H9 (cell line): Measurements from ENCODE around the gene PLPP7. TPM values are rescaled to one million over a fixed set of nuclear protein-coding genes. Genes with fewer than 3 reads are reported as not detected.

Experiments used
- DNase-seq: peaks from one replicate; pipeline ENCODE4 v3.0.0-alpha.2; 2017
- H2AFZ ChIP-seq: one replicate; pipeline ENCODE4 v1.6.1; 2013; ENCODE audit warnings: mild to moderate bottlenecking, low read length, control low read depth, moderate library complexity
- H2AK5ac ChIP-seq: 2 replicates; pipeline ENCODE4 v1.6.1; 2013; ENCODE audit warnings: low read length, control low read depth, mixed read lengths; ENCODE audit not compliant: insufficient read length
- H2BK120ac ChIP-seq: one replicate; pipeline ENCODE4 v1.6.1; 2013; ENCODE audit warnings: low read depth, mild to moderate bottlenecking, low read length, control low read depth, inconsistent platforms; ENCODE audit not compliant: poor library complexity, severe bottlenecking
- H2BK12ac ChIP-seq: 2 replicates; pipeline ENCODE4 v1.6.1; 2013; ENCODE audit warnings: low read length, control low read depth, mixed read lengths, low read depth; ENCODE audit not compliant: insufficient read length
- H2BK15ac ChIP-seq: 2 replicates; pipeline ENCODE4 v1.6.1; 2013; ENCODE audit warnings: low read depth, low read length, control low read depth
- H2BK20ac ChIP-seq: one replicate; pipeline ENCODE4 v1.6.1; 2013; ENCODE audit warnings: low read depth, mild to moderate bottlenecking, low read length, control low read depth, inconsistent platforms; ENCODE audit not compliant: poor library complexity, severe bottlenecking
- H2BK5ac ChIP-seq: 2 replicates; pipeline ENCODE4 v1.6.1; 2013; ENCODE audit warnings: low read length, control low read depth, mixed read lengths; ENCODE audit not compliant: insufficient read length
- H3K14ac ChIP-seq: 2 replicates; pipeline ENCODE4 v1.6.1; 2013; ENCODE audit warnings: low read length, control low read depth; ENCODE audit not compliant: insufficient read depth
- H3K18ac ChIP-seq: 2 replicates; pipeline ENCODE4 v1.6.1; 2013; ENCODE audit warnings: low read depth, mild to moderate bottlenecking, mixed read lengths, low read length, control low read depth; ENCODE audit not compliant: insufficient read length
- H3K23ac ChIP-seq: 2 replicates; pipeline ENCODE4 v1.6.1; 2013; ENCODE audit warnings: low read length, control low read depth, mixed read lengths, low read depth; ENCODE audit not compliant: insufficient read length
- H3K23me2 ChIP-seq: 2 replicates; pipeline ENCODE4 v1.6.1; 2013; ENCODE audit warnings: low read depth, mild to moderate bottlenecking, mixed read lengths, low read length, control low read depth; ENCODE audit not compliant: insufficient read length, poor library complexity, severe bottlenecking
- H3K27ac ChIP-seq: 2 replicates; pipeline ENCODE4 v1.5.1; 2013; ENCODE audit warnings: low read length, control low read depth, mixed read lengths, low read depth; ENCODE audit not compliant: insufficient read length
- H3K27me3 ChIP-seq: 2 replicates; pipeline ENCODE4 v1.6.1; 2013; ENCODE audit warnings: low read length, control low read depth, inconsistent platforms; ENCODE audit not compliant: insufficient read depth
- H3K4ac ChIP-seq: 2 replicates; pipeline ENCODE4 v1.6.1; 2013; ENCODE audit warnings: low read depth, mild to moderate bottlenecking, control low read depth, inconsistent platforms, low read length, moderate library complexity
- H3K4me1 ChIP-seq: 2 replicates; pipeline ENCODE4 v1.6.1; 2013; ENCODE audit warnings: low read length, control low read depth, inconsistent platforms; ENCODE audit not compliant: insufficient read depth
- H3K4me2 ChIP-seq: 2 replicates; pipeline ENCODE4 v1.6.1; 2013; ENCODE audit warnings: low read length, control low read depth, mixed read lengths; ENCODE audit not compliant: insufficient read length, insufficient read depth
- H3K56ac ChIP-seq: 2 replicates; pipeline ENCODE4 v1.6.1; 2013; ENCODE audit warnings: low read depth, mild to moderate bottlenecking, mixed read lengths, low read length, control low read depth; ENCODE audit not compliant: insufficient read length
- H3K79me1 ChIP-seq: 2 replicates; pipeline ENCODE4 v1.6.1; 2013; ENCODE audit warnings: low read depth, mild to moderate bottlenecking, moderate library complexity, low read length, control low read depth, inconsistent platforms; ENCODE audit not compliant: insufficient read depth, poor library complexity, severe bottlenecking
- H3K79me2 ChIP-seq: 2 replicates; pipeline ENCODE4 v1.6.1; 2013; ENCODE audit warnings: low read length, control low read depth, inconsistent platforms; ENCODE audit not compliant: insufficient read depth
- H3K9ac ChIP-seq: 2 replicates; pipeline ENCODE4 v1.6.1; 2013; ENCODE audit warnings: low read length, control low read depth, mixed read lengths; ENCODE audit not compliant: insufficient read length; ENCODE audit errors: extremely low read depth
- H3K9me3 ChIP-seq: one replicate; pipeline ENCODE4 v1.6.1; 2013; ENCODE audit warnings: low read depth, low read length, inconsistent platforms; ENCODE audit not compliant: control insufficient read depth
- H3T11ph ChIP-seq: one replicate; pipeline ENCODE4 v1.6.1; 2013; ENCODE audit warnings: mild to moderate bottlenecking, low read length, control low read depth, inconsistent platforms
- H4K20me1 ChIP-seq: one replicate; pipeline ENCODE4 v1.6.1; 2013; ENCODE audit not compliant: control insufficient read depth, insufficient read length, insufficient read depth
- H4K5ac ChIP-seq: 2 replicates; pipeline ENCODE4 v1.6.1; 2013; ENCODE audit warnings: low read depth, mild to moderate bottlenecking, mixed read lengths, low read length, control low read depth; ENCODE audit not compliant: insufficient read length
- H4K8ac ChIP-seq: replicated peaks from 2 replicates; pipeline ENCODE4 v1.6.1; 2013; ENCODE audit warnings: low read length, control low read depth, mixed read lengths, low read depth; ENCODE audit not compliant: insufficient read length
- H4K91ac ChIP-seq: 2 replicates; pipeline ENCODE4 v1.6.1; 2013; ENCODE audit warnings: low read depth, mild to moderate bottlenecking, moderate library complexity, mixed read lengths, low read length, control low read depth; ENCODE audit not compliant: insufficient read length
- H3K27ac Mint-ChIP-seq, 3 experiments: 2 replicates in 2 of 3; 3 replicates in 1 of 3; pipeline ENCODE4 v1.8.0; 2020 to 2021; ENCODE audit warnings: mixed read lengths in 3 of 3, mild to moderate bottlenecking in 1 of 3, moderate library complexity in 1 of 3
- H3K27me3 Mint-ChIP-seq: 2 replicates; pipeline ENCODE4 v1.8.0; 2021; ENCODE audit warnings: low read depth, mild to moderate bottlenecking, moderate library complexity, mixed read lengths
- H3K36me3 Mint-ChIP-seq, 3 experiments: 2 replicates in 2 of 3; 3 replicates in 1 of 3; pipeline ENCODE4 v1.8.0; 2020 to 2021; ENCODE audit warnings: low read depth in 3 of 3, mixed read lengths in 3 of 3; ENCODE audit not compliant: insufficient read depth in 1 of 3
- H3K4me1 Mint-ChIP-seq, 2 experiments: 2 replicates each; pipeline ENCODE4 v1.8.0; 2020; ENCODE audit warnings: mixed read lengths in 2 of 2
- H3K4me3 Mint-ChIP-seq, 2 experiments: 2 replicates in 1 of 2; 3 replicates in 1 of 2; pipeline ENCODE4 v1.8.0; 2020 to 2021; ENCODE audit warnings: mild to moderate bottlenecking in 2 of 2, mixed read lengths in 2 of 2, moderate library complexity in 1 of 2
- H3K9me3 Mint-ChIP-seq, 2 experiments: 2 replicates in 1 of 2; 3 replicates in 1 of 2; pipeline ENCODE4 v1.8.0; 2020; ENCODE audit warnings: mild to moderate bottlenecking in 2 of 2, mixed read lengths in 2 of 2, moderate library complexity in 1 of 2
- CTCF ChIP-seq: fragments of 200-600 bp; sonication (generic); conservative IDR thresholded peaks from 3 replicates; pipeline ENCODE4 v1.8.0; 2021; ENCODE audit warnings: antibody characterized with exemption, mild to moderate bottlenecking
- WGBS: extraction: QIAGEN DNeasy Blood & Tissue Kit; methylation state at CpG from one replicate; pipeline ENCODE4 v1.1.7; 2013; ENCODE audit warnings: missing lambda C conversion rate, low lambda C conversion rate, mixed read lengths; ENCODE audit not compliant: insufficient read length; ENCODE audit errors: extremely low coverage; 5-methylcytosine and 5-hydroxymethylcytosine counted together
- total RNA-seq: library from RNA; stranded (reverse); gene quantifications from 2 replicates; pipeline ENCODE4 v1.2.1, GENCODE V29; 2021

Gene PLPP7
- total RNA-seq, 1 experiment from 2014 or later: 1.9 TPM

- H3K4me3 Mint-ChIP-seq: no peak overlapping the region
- Histone ChIP-seq H3K14ac (no peak overlapping the region), H4K8ac (no peak overlapping the region), H4K91ac (no peak overlapping the region), H2BK12ac (no peak overlapping the region), H3K4me2 (no peak overlapping the region), H2BK5ac (no peak overlapping the region), H2AFZ (no peak overlapping the region), H3K4ac (no peak overlapping the region), H4K20me1 (no peaks in the 10 kb centered on the region), H3K27me3 (no peaks in the 10 kb centered on the region), H3K9me3 (no peaks in the 10 kb centered on the region), H3K18ac (no peak overlapping the region), H3K9ac (no peak overlapping the region), H3T11ph (no peak overlapping the region), H3K23ac (no peak overlapping the region), H2BK20ac (no peak overlapping the region), H3K23me2 (no peaks in the 10 kb centered on the region), H3K4me1 (no peaks in the 10 kb centered on the region), H4K5ac (no peak overlapping the region), H3K79me2 (no peaks in the 10 kb centered on the region), H3K79me1 (no peaks in the 10 kb centered on the region), H2AK5ac (no peak overlapping the region), H3K56ac (no peak overlapping the region), H2BK15ac (no peak overlapping the region), H3K27ac (no peak overlapping the region), H2BK120ac (no peak overlapping the region)
- no peak for TF ChIP-seq CTCF
- no peaks in the 10 kb centered on the region for H3K4me1 Mint-ChIP-seq
- H3K27me3 Mint-ChIP-seq: no peaks in the 10 kb centered on the region
- WGBS: no CpG with 5 or more reads among the region's 4 CpGs
- peaks cover 1 to 6% (median 3%) of the 10 kb centered on the region in 3 experiments; a peak in 5 of 7 replicates for H3K36me3 Mint-ChIP-seq
- H3K27ac Mint-ChIP-seq: no peak overlapping the region
- H3K9me3 Mint-ChIP-seq: peaks cover 6 to 8% of the 10 kb centered on the region in 2 experiments
- DNase-seq: no peak
These were observed 42.9 kb upstream of the PLPP7 start for GRCh38 chr9:131246618-131247017.
